ENCODE data around the gene TENT4B. TPM values are rescaled to one million over a fixed set of nuclear protein-coding genes. Genes with fewer than 3 reads are reported as not detected.
A peak's percentile ranks its signal among the peaks of the same experiment; 100 is the strongest.

TENT4B gene
- total RNA-seq, 4 donors from 2014 or later = 5.9 to 24.7 (median 12.7) TPM

DNA sequence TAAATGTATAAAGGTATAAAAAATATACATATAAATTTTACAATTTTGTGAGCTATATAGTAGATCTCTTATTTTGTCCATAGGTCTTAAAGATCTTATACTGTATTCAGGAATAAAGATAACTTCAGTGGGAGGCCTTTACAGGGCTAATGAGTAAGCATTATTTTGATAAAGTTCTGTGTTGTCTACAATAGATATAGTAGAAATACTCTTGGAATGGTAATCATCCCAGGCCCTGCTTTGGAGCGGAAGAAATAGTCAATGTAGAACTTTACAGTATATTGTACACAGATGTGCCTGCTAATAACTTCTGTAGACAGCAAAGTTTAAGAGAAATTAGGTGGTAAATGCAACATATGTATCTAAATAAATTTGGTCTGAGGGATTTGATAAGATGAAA is 42.6 kb downstream of the TENT4B start:
- no peak overlapping the region for H3K27ac ChIP-seq
- no peaks in the 10 kb centered on the region for H3K4me1 ChIP-seq
- TF ChIP-seq, protein P1, sequence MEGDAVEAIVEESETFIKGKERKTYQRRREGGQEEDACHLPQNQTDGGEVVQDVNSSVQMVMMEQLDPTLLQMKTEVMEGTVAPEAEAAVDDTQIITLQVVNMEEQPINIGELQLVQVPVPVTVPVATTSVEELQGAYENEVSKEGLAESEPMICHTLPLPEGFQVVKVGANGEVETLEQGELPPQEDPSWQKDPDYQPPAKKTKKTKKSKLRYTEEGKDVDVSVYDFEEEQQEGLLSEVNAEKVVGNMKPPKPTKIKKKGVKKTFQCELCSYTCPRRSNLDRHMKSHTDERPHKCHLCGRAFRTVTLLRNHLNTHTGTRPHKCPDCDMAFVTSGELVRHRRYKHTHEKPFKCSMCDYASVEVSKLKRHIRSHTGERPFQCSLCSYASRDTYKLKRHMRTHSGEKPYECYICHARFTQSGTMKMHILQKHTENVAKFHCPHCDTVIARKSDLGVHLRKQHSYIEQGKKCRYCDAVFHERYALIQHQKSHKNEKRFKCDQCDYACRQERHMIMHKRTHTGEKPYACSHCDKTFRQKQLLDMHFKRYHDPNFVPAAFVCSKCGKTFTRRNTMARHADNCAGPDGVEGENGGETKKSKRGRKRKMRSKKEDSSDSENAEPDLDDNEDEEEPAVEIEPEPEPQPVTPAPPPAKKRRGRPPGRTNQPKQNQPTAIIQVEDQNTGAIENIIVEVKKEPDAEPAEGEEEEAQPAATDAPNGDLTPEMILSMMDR (IDR thresholded peaks at IDR 0.05) = no peak
- TF ChIP-seq POLR2A (IDR thresholded peaks at IDR 0.05) = no peak
- H3K4me3 ChIP-seq = no peak overlapping the region
- no peaks in the 10 kb centered on the region for H3K9me3 ChIP-seq
- intact Hi-C loops (cut with DNase I; ENCODE audit: low total_unique reads) = no loop called here
- H3K27me3 ChIP-seq = no peaks in the 10 kb centered on the region
- no peak for DNase-seq
- H3K36me3 ChIP-seq = no peaks in the 10 kb centered on the region

DNA sequence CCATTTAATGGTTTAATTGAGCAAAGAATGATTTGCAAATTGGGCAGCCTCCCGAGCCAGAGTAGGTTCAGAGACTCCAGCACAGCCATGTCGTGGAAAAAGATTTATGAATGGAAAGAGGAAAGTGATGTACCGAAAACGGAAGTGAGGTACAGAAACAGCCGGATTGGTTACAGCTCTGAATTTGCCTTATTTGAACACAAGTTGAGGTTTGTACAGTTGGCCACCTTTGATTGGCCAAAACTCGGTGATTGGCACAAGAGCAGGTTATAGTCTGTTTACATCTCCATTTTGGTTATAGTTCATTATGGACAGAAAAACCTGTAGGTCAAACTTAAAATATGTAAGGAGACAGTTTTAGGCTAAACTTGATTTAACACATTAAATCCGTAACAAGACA is 44.5 kb downstream of the TENT4B start:
- H3K27ac ChIP-seq = no peak overlapping the region
- H3K4me3 ChIP-seq = no peak overlapping the region
- H3K36me3 ChIP-seq = no peaks in the 10 kb centered on the region
- intact Hi-C loops (cut with DNase I; ENCODE audit: low total_unique reads) = no loop called here
- DNase-seq = no peak
- peaks cover 0 to 5% of the 10 kb centered on the region in 2 donors for H3K4me1 ChIP-seq
- no peak for TF ChIP-seq POLR2A (IDR thresholded peaks at IDR 0.05)
- TF ChIP-seq, protein P1 (IDR thresholded peaks at IDR 0.05) = no peak
- H3K9me3 ChIP-seq = no peaks in the 10 kb centered on the region
- no peaks in the 10 kb centered on the region for H3K27me3 ChIP-seq

DNA sequence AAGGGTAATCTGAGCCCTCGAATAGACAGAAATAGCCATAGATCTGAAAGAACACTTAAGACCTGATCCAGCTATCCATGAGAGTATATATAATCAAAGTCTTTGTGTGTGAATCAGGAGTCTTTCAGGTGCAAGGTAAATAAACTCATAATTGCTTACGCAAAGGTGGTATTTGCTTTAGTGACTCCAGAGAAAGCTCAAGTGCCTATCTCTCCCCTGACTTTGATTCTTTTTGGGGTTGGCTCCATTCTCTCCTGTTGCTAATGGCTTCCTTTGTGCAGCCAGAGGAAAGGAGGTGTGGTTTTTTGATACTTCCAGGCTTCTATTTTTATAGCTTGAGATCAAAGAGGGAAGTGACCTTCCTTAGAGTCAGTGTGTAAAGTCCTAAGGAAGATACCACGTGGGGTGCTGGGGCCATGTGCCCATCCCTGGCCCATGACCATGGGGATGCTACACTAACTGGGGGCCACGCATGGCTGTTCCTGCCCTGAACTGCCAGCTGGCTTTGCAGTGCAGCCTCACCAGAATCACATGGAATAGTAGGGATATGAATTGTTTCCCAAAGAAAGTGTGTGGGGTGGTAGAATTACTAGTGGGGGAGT is 45.8 kb downstream of the TENT4B start:
- intact Hi-C loops (cut with DNase I; ENCODE audit: low total_unique reads) = no loop called here
- Histone ChIP-seq H3K27ac (no peak overlapping the region), H3K36me3 (no peaks in the 10 kb centered on the region), H3K27me3 (no peaks in the 10 kb centered on the region), H3K4me1 (peaks cover 5 to 17% of the 10 kb centered on the region in 2 donors), H3K4me3 (no peak overlapping the region), H3K9me3 (no peaks in the 10 kb centered on the region)
- DNase-seq = no peak
- TF ChIP-seq, protein P1 (IDR thresholded peaks at IDR 0.05) = no peak
- no peak for TF ChIP-seq POLR2A (IDR thresholded peaks at IDR 0.05)

DNA sequence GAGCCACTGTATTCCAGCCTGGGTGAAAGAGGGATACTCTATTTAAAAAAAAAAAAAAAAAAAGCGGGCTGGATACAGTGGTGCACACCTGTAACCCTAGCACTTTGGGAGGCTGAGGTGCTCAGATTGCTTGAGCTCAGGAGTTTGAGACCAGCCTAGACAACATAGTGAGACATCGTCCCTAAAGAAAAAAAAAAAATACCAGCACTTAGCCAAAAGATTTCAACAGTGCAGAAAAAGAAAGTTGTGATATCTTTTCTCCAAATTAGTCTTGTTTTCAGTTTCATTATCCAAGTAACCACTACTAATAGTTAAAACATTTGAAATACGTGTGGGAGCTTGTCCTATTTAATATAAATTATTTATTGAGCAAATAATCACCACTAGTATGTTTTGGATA is 48.7 kb downstream of the TENT4B start:
- TF ChIP-seq POLR2A (IDR thresholded peaks at IDR 0.05) = no peak
- TF ChIP-seq, protein P1 (IDR thresholded peaks at IDR 0.05) = no peak
- no peaks in the 10 kb centered on the region for H3K27me3 ChIP-seq
- intact Hi-C loops (cut with DNase I; ENCODE audit: low total_unique reads) = no loop called here
- DNase-seq = no peak
- no peaks in the 10 kb centered on the region for H3K9me3 ChIP-seq
- H3K36me3 ChIP-seq = no peaks in the 10 kb centered on the region
- H3K4me1 ChIP-seq = peaks cover 13 to 25% of the 10 kb centered on the region in 2 donors
- H3K27ac ChIP-seq = peak overlapping the region; percentile 76 to 87
- no peak overlapping the region for H3K4me3 ChIP-seq

DNA sequence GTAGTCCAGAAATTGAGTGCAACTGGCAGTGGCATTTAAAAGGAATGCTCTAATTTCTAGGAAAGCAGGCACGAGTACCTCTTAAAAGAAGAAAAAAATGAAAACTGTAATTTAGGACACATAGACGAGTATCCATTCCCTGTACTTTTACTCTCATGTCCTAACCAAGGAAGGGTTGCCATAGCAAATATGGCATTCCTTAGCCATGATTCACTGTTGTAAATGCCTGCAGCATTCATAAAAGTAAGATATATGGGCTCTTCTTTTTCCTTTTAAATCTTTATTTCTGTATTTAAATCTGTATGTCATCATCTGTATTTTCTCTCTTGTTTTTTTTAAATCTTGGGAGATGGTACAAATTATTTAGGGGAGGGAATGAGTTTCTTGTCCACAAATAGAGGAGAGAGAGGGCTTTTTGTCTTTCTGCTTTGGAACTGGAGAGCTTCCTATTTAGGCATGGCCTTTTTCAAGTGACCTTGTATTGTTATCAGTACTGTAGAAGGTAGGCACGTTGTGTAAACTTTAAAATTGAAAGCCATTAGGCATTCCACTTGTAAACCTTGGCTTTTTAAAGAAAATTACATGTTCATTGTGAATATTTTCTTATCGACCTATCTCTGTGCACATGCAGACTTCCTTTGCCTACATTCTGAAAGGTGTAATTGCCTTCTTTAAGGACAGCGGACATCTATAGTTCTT is 50.0 kb downstream of the TENT4B start:
- intact Hi-C loops (cut with DNase I; ENCODE audit: low total_unique reads) = no loop called here
- TF ChIP-seq POLR2A (IDR thresholded peaks at IDR 0.05) = no peak
- TF ChIP-seq, protein P1 (IDR thresholded peaks at IDR 0.05) = no peak

More for the DNA sequence above, 50.0 kb downstream of the TENT4B start:
- no peaks in the 10 kb centered on the region for H3K36me3 ChIP-seq
- H3K4me3 ChIP-seq = no peak overlapping the region
- H3K9me3 ChIP-seq = no peaks in the 10 kb centered on the region
- peak overlapping the region; percentile 76 to 87 for H3K27ac ChIP-seq
- peak in 1 of 2 donors; percentile 63 for DNase-seq
- H3K4me1 ChIP-seq = peaks cover 13 to 25% of the 10 kb centered on the region in 2 donors
- no peaks in the 10 kb centered on the region for H3K27me3 ChIP-seq
